ENCODE data around the gene ITGB8. TPM values are rescaled to one million over a fixed set of nuclear protein-coding genes. Genes with fewer than 3 reads are reported as not detected.

The ITGB8 gene
- total and polyA plus RNA-seq, 2 experiments from 2014 or later, result 3.3 to 9.9 TPM

DNA sequence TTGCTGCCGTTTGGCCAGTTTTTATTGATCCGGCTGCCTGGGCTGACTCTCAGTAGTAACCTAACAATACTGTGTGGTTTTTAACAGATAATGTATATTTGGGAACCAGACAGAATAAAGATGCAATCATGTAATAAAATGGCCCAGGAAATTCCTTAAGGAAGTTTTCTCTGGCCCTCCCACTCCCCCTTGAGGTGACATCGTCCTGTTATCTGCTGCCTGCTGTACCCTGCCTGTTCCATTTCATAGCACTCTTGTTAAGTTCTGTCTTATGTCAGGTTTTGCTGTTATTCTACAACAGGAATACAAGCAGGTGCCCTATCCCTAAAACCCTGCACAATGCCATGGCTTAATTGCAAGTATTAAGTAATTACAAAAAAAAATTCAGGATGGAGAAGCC, 12.5 kb downstream of the ITGB8 start:
- in situ Hi-C loops (cut with MboI), result no loop called here
- TF ChIP-seq EZH2 (IDR thresholded peaks at IDR 0.05; ENCODE audit: insufficient read depth, poor library complexity, severe bottlenecking) (no peak), EZH2phosphoT487 (IDR thresholded peaks at IDR 0.05; ENCODE audit: insufficient read depth, low read depth) (no peak)
- Histone ChIP-seq H3K27ac (no peak overlapping the region), H3K4me1 (ENCODE audit: insufficient read depth) (no peaks in the 10 kb centered on the region), H3K9me3 (ENCODE audit: low read depth) (no peaks in the 10 kb centered on the region), H3K9ac (no peak overlapping the region), H4K20me1 (ENCODE audit: insufficient read depth) (no peaks in the 10 kb centered on the region), H2AFZ (no peak overlapping the region), H3K9me2 (ENCODE audit: insufficient read depth) (no peaks in the 10 kb centered on the region), H3F3A (ENCODE audit: insufficient read depth) (no peaks in the 10 kb centered on the region), H3K27me3 (replicated peaks; ENCODE audit: insufficient read depth) (no peaks in the 10 kb centered on the region), H3K36me3 (ENCODE audit: low read depth) (no peaks in the 10 kb centered on the region), H3K79me2 (ENCODE audit: insufficient read depth) (no peaks in the 10 kb centered on the region), H3K4me3 (no peak overlapping the region), H3K4me2 (ENCODE audit: unreplicated experiment) (no peak overlapping the region)
- no peak for DNase-seq
- 78 to 80% methylated on average over 3 of the region's 3 CpGs for WGBS, 2 experiments (ENCODE audit: low coverage in 1 of 2, low lambda C conversion rate in 2 of 2, missing lambda C conversion rate in 2 of 2)

DNA sequence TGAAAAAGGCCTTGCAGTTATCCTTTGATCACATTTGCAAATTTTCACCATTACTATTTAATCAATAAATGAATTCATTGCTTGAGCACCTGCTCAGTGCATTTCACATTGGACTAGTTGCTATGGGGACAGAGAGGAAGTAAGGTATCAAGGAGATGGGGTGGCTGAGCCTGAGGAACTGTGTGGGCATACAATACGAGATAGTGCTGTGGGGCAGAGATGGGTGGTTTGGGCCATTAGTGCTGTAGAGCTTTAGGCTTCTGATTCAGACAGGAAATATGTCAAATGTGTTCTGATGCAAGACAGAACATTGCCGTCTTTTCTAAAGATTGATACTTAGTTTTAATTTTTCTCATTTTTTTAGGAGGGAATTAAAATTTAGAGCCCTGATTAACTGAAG, 13.2 kb downstream of the ITGB8 start:
- Histone ChIP-seq H3K4me1 (ENCODE audit: insufficient read depth) (no peaks in the 10 kb centered on the region), H3K4me2 (ENCODE audit: unreplicated experiment) (no peak overlapping the region), H3K9me3 (ENCODE audit: low read depth) (no peaks in the 10 kb centered on the region), H3K79me2 (ENCODE audit: insufficient read depth) (no peaks in the 10 kb centered on the region), H3K9ac (no peak overlapping the region), H3K27ac (no peak overlapping the region), H3K27me3 (replicated peaks; ENCODE audit: insufficient read depth) (no peaks in the 10 kb centered on the region), H3K9me2 (ENCODE audit: insufficient read depth) (no peaks in the 10 kb centered on the region), H3K36me3 (ENCODE audit: low read depth) (no peaks in the 10 kb centered on the region), H4K20me1 (ENCODE audit: insufficient read depth) (no peaks in the 10 kb centered on the region), H3K4me3 (no peak overlapping the region), H2AFZ (no peak overlapping the region), H3F3A (ENCODE audit: insufficient read depth) (no peaks in the 10 kb centered on the region)
- 86 to 96% methylated on average over 2 of the region's 2 CpGs for WGBS, 2 experiments (ENCODE audit: low coverage in 1 of 2, low lambda C conversion rate in 2 of 2, missing lambda C conversion rate in 2 of 2)
- DNase-seq, result no peak
- TF ChIP-seq EZH2phosphoT487 (IDR thresholded peaks at IDR 0.05; ENCODE audit: insufficient read depth, low read depth) (no peak), EZH2 (IDR thresholded peaks at IDR 0.05; ENCODE audit: insufficient read depth, poor library complexity, severe bottlenecking) (no peak)
- in situ Hi-C loops (cut with MboI), result no loop called here

DNA sequence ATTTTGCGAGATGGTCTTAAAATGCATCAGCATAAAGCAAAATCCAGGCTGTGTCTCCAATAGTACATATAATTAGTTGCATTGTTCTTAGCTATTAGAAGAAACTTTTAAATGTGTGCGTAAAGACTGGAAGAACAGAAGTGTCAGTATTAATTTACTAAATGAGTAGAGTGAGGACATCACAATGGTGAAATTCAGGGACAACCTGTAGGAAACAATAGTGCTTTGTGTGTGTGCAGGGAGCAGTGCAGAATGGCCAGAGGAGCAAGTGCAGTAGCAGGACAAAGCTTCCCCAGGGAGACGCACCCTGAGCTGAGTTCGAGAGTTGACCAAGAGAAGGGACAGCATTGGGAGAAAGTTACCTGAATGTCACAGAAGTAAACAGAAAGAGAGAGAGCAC, 13.7 kb downstream of the ITGB8 start:
- Histone ChIP-seq H2AFZ (no peak overlapping the region), H3K4me3 (no peak overlapping the region), H3K4me2 (ENCODE audit: unreplicated experiment) (no peak overlapping the region), H3F3A (ENCODE audit: insufficient read depth) (no peaks in the 10 kb centered on the region), H3K27me3 (replicated peaks; ENCODE audit: insufficient read depth) (no peaks in the 10 kb centered on the region), H3K9me3 (ENCODE audit: low read depth) (no peaks in the 10 kb centered on the region), H3K27ac (no peak overlapping the region), H3K36me3 (ENCODE audit: low read depth) (no peaks in the 10 kb centered on the region), H3K79me2 (ENCODE audit: insufficient read depth) (no peaks in the 10 kb centered on the region), H4K20me1 (ENCODE audit: insufficient read depth) (no peaks in the 10 kb centered on the region), H3K9ac (no peak overlapping the region), H3K9me2 (ENCODE audit: insufficient read depth) (no peaks in the 10 kb centered on the region), H3K4me1 (ENCODE audit: insufficient read depth) (no peaks in the 10 kb centered on the region)
- no peak for DNase-seq
- WGBS, 2 experiments (ENCODE audit: low coverage in 1 of 2, low lambda C conversion rate in 2 of 2, missing lambda C conversion rate in 2 of 2), result 97 to 99% methylated on average over 4 of the region's 4 CpGs
- in situ Hi-C loops (cut with MboI), result no loop called here
- TF ChIP-seq EZH2 (IDR thresholded peaks at IDR 0.05; ENCODE audit: insufficient read depth, poor library complexity, severe bottlenecking), result no peak
- no peak for TF ChIP-seq EZH2phosphoT487 (IDR thresholded peaks at IDR 0.05; ENCODE audit: insufficient read depth, low read depth)

DNA sequence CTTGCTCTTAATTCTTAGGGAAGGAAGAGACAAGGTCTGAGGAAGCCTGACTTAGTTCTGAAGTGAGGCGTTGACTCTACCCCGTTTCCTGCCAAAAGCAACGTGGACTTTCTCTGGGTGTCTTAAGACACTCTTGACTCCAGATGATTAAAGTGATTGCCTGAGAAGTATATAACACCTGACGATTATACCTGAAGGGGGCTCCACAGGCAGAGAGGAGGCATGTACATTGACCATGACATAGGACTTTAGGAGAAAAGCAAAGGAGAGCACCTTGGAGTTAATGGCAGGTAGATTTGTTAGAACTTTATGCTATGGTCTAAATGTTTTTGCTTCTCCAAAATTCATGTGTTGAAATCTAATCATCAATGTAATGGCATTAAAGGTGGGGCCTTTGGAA, 15.9 kb downstream of the ITGB8 start:
- H3K9ac ChIP-seq, result no peak overlapping the region
- in situ Hi-C loops (cut with MboI), result no loop called here
- H3K4me2 ChIP-seq (ENCODE audit: unreplicated experiment), result no peak overlapping the region
- no peak for TF ChIP-seq EZH2 (IDR thresholded peaks at IDR 0.05; ENCODE audit: insufficient read depth, poor library complexity, severe bottlenecking)
- no peak for TF ChIP-seq EZH2phosphoT487 (IDR thresholded peaks at IDR 0.05; ENCODE audit: insufficient read depth, low read depth)
- H2AFZ ChIP-seq, result no peak overlapping the region
- H3K9me3 ChIP-seq (ENCODE audit: low read depth), result no peaks in the 10 kb centered on the region
- no peaks in the 10 kb centered on the region for H3K79me2 ChIP-seq (ENCODE audit: insufficient read depth)
- no peak for DNase-seq
- 91 to 93% methylated on average over 4 of the region's 4 CpGs for WGBS, 2 experiments (ENCODE audit: low coverage in 1 of 2, low lambda C conversion rate in 2 of 2, missing lambda C conversion rate in 2 of 2)
- no peaks in the 10 kb centered on the region for H3K36me3 ChIP-seq (ENCODE audit: low read depth)
- H4K20me1 ChIP-seq (ENCODE audit: insufficient read depth), result no peaks in the 10 kb centered on the region
- no peaks in the 10 kb centered on the region for H3K27me3 ChIP-seq (replicated peaks; ENCODE audit: insufficient read depth)
- peaks cover 12% of the 10 kb centered on the region; the same call in 1 of the 2 replicates for H3F3A ChIP-seq (ENCODE audit: insufficient read depth)
- H3K4me3 ChIP-seq, result no peak overlapping the region
- no peak overlapping the region for H3K27ac ChIP-seq
- peaks cover 9% of the 10 kb centered on the region for H3K4me1 ChIP-seq (ENCODE audit: insufficient read depth)
- H3K9me2 ChIP-seq (ENCODE audit: insufficient read depth), result no peaks in the 10 kb centered on the region

DNA sequence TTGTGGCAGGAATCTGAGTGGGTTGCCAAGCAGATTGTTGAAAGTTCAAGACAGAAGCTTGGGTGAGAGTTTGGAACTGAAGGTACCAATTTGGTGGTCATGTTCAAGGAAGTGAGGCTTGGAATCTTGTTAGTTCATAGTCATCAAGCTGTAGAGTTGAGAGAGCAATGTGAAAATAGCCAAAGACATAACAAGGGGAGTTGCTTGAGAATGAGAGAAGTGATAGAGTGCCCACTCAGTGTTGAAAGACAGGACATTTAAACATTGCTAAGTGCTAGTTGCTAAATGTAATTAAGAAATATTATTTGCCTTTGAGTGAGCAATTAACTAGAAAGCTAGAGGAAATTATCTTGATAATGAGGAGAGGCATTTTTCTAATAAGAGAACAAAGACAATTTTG, 17.0 kb downstream of the ITGB8 start:
- Histone ChIP-seq H3K9ac (no peak overlapping the region), H3K27me3 (replicated peaks; ENCODE audit: insufficient read depth) (no peaks in the 10 kb centered on the region), H3K4me1 (ENCODE audit: insufficient read depth) (peaks cover 20% of the 10 kb centered on the region), H3K9me2 (ENCODE audit: insufficient read depth) (no peaks in the 10 kb centered on the region), H3K4me2 (ENCODE audit: unreplicated experiment) (no peak overlapping the region), H4K20me1 (ENCODE audit: insufficient read depth) (no peaks in the 10 kb centered on the region), H3K36me3 (ENCODE audit: low read depth) (no peaks in the 10 kb centered on the region), H3K4me3 (no peak overlapping the region), H3K79me2 (ENCODE audit: insufficient read depth) (no peaks in the 10 kb centered on the region), H3F3A (ENCODE audit: insufficient read depth) (peaks cover 23% of the 10 kb centered on the region; the same call in 1 of the 2 replicates), H2AFZ (no peak overlapping the region), H3K9me3 (ENCODE audit: low read depth) (no peaks in the 10 kb centered on the region), H3K27ac (no peak overlapping the region)
- in situ Hi-C loops (cut with MboI), result no loop called here
- TF ChIP-seq EZH2 (IDR thresholded peaks at IDR 0.05; ENCODE audit: insufficient read depth, poor library complexity, severe bottlenecking) (no peak), EZH2phosphoT487 (IDR thresholded peaks at IDR 0.05; ENCODE audit: insufficient read depth, low read depth) (no peak)
- no peak for DNase-seq

Measured in GM23248 (cell line).